HEK293T (cell line): ENCODE results near the gene CEP78.

Experiments
- ARNT ChIP-seq: fragments of 450-650 bp; IDR thresholded peaks from 2 replicates; pipeline ENCODE4 v1.6.1; 2017; ENCODE audit warnings: mild to moderate bottlenecking
- BHLHE40 ChIP-seq: fragments of 450-650 bp; IDR thresholded peaks from 2 replicates; pipeline ENCODE4 v1.6.1; 2016; ENCODE audit warnings: mild to moderate bottlenecking, moderate library complexity, borderline replicate concordance
- FOXM1 ChIP-seq: fragments of 450-650 bp; IDR thresholded peaks from 2 replicates; pipeline ENCODE4 v1.6.1; 2017; ENCODE audit warnings: mild to moderate bottlenecking, borderline replicate concordance
- HDGF ChIP-seq: fragments of 450-650 bp; IDR thresholded peaks from 2 replicates; pipeline ENCODE4 v1.6.1; 2017; ENCODE audit warnings: antibody characterized with exemption, borderline replicate concordance
- NFRKB ChIP-seq: fragments of 450-650 bp; IDR thresholded peaks from 2 replicates; pipeline ENCODE4 v1.6.1; 2016; ENCODE audit warnings: mild to moderate bottlenecking, moderate library complexity
- SP1 ChIP-seq: fragments of 450-650 bp; IDR thresholded peaks from 2 replicates; pipeline ENCODE4 v1.6.1; 2017

DNA sequence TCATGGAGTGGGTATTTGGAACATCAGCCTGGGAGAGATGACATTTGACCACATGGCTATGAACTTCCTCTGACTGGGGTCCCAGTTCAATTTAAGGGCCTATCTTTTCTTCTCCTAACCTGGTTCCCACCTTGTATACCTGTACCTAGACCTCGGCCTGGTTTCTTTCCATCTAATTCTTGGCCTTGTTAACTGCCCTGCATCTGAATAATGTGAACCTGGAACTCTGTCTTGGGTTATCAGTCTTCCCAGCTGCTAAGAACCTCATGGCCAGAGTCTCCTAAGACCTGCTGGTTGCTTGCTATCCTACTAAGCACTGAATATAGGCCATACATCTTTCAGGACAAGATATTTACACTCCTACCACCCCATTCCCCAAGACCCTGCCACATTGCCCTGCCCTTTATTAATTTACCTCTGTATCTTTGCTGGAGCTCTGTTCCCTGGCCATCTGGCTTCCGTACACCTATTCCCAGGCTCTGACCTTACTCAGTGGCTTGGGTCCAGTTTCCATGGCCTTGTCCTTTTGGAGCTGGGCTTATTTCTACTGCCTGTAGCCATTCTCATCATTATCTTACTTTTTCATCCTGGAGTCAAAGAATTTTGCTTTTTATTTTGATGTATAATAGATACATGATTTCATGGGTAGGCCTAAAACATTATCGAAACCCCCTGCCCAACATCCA is 67.6 kb downstream of the CEP78 start:
- TF ChIP-seq HDGF: no peak
- no peak for TF ChIP-seq BHLHE40
- TF ChIP-seq SP1: no peak
- TF ChIP-seq FOXM1: no peak
- no peak for TF ChIP-seq NFRKB
- no peak for TF ChIP-seq ARNT
